NCI-H128 (cell line): ENCODE data around the gene GRAMD1C.

Source experiments
- DNase-seq: peaks from one replicate; lab custom pipeline; 2025; ENCODE audit not compliant: unreplicated experiment; lab: John Stamatoyannopoulos, UW

The GRAMD1C gene

DNA sequence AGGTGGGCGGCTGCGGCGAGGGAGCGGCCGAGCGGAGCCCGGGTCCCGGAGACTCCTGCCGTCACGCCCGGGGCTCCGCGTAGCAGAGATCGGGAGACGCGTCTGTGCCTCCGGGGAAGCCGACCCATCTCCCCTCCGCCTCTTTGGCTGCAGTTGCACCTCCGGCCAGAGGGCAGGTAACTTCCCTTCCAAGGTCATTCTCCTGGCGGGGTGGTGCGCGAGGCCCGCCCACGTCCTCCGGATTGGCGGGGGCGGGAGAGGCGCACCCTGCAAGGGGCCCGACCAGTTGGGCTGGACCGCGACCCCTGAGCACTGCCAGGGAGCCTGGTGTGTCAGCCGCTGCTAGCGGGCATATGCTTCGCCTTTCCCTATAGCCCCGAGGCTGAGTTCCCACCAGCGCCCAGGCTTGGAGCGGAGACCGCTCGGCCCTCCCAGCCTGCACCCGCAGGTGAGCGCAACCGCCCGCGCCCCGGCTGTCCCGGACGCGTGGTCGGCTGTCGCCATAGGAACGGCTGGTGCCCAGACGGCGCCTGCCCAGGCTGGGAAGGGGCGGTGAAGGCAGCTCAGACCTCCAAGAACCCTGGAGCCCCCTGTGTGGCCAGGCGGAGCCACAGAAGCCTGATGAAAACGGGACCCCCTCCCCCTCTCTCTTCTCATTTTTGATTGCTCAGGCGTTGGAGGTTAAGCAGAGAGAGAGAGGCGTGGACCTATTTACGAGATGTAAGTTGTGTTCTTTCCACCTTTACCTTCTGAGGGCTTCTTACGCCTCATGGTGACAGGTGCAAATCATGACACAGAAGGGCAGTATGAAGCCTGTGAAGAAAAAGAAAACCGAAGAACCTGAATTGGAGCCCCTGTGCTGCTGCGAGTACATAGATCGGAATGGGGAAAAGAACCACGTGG is 109.7 kb downstream of the GRAMD1C start:
- DNase-seq = peak; percentile 24

DNA sequence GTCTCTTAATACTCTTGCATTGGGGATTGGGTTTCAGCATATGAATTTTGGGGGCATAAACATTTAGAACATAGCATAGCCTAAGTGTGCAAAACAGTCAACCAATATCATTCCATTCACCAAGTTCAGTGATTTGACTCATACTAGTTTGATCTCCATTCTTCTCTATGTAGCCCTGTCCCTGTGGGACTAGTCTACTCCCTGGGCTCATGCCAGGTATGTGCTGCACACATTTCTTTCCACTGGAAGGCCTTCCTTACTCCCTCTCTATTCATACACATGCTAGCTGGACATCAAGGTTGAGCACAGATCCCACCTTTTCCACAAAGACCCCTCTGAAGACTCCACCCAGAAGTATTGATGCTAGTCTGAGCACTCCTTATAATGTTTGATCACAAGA is 114.3 kb downstream of the GRAMD1C start:
- DNase-seq = no peak

DNA sequence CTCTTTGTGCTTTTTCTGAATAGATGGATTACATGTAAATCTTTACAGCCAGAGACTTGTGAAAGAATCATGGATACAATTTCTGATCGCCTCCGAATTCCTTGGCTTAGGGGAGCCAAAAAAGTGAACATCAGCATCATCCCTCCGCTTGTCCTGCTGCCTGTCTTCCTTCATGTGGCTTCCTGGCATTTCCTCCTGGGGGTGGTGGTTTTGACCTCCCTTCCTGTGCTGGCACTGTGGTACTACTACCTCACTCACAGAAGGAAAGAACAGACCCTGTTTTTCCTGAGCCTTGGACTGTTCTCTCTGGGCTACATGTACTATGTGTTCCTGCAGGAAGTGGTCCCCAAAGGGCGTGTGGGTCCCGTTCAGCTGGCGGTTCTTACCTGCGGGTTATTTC is 115.1 kb downstream of the GRAMD1C start:
- DNase-seq = no peak

DNA sequence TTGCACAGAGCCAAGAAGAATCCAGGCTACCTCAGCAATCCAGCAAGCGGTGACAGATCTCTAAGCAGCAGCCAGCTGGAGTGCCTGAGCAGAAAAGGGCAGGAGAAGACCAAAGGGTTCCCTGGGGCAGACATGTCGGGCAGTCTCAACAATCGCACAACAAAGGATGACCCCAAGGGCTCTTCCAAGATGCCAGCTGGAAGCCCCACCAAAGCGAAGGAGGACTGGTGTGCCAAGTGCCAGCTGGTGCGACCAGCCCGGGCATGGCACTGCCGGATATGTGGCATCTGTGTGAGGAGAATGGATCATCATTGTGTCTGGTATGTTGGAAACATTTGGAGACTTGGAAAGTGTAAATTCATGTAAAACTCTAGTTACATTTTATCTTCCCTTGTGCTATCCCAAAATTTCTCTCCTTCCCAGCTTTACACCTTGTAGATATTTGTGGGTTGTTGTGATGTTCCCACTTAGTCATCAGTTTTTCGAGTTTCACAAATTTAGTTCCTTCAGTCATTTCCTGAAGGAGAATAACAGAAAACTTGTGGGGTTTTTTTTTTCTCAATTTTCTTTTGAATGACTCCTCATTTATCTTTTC is 115.6 kb downstream of the GRAMD1C start:
- DNase-seq = no peak

DNA sequence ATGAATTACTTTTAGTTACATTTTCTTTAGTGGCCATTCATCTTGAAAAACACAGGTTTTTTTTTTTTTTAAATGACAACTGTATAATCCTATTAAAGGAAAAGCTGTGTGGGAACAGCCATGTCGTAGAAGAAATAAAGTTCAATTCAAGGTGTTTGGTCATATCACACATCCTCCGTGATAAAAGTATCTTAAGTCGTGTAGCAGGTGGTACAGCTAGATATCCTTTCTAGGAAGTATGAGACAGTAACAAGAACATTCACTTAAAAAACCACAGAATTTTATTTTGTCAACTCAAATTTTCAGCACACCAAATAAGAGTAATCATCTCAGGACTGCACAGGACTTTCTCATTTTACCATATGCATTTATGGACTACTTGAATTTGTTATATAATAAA is 125.3 kb downstream of the GRAMD1C start:
- no peak for DNase-seq

DNA sequence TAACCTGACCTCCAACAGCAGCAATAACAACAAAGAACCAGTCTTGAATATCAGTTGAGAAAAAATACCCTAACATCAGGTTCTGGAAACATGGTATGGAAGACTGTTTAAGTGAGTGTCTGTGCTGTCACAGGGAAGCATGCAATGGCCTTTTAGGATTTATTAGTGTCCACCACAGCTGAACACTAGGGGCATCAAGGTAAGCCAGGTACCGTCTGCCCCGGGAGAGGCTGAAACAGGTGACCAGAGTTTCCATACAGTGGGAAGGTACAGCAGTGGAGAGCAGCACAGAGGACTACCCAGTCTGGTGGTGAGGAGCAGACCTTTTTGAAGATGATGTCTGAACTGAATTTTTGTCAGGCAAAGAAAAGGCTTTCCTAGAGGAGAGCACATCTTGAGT is 127.6 kb downstream of the GRAMD1C start:
- DNase-seq = no peak

DNA sequence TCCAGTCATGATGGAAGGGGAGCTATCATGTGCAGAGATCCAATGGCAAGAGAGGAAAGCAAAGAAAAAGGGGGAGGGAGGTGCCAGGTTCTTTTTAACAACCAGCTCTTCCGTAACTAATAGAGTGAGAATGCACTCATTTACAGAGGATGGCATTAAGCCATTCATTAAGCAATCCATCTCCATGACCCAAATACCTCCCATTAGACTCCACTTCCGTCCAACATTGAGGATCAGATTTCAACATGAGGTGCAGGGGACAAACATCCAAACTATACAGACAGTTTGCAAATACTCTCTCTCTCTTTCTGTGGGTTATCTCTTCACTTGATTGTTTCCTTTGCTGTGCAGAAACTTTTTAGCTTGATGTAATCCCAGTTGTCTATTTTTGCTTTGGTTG is 130.4 kb downstream of the GRAMD1C start:
- no peak for DNase-seq

DNA sequence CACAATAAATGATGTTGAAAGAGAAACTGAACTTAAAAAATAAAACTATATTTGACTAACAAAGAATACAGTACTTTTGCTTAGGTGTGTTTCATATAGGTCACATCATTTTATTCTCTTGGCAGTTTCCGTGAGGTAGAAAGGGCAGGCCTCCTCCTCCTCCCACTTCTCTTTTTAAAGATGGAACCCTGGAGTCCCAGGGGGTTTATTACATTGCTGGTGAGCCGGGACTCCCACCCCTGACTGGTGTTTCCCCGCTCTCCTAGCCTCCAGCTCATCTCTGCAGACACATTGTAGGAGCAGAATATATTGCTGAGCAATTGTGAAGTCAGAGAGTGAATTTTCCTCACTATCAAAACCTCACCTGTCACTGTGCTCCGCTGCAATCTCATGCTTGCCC is 139.2 kb downstream of the GRAMD1C start:
- no peak for DNase-seq

DNA sequence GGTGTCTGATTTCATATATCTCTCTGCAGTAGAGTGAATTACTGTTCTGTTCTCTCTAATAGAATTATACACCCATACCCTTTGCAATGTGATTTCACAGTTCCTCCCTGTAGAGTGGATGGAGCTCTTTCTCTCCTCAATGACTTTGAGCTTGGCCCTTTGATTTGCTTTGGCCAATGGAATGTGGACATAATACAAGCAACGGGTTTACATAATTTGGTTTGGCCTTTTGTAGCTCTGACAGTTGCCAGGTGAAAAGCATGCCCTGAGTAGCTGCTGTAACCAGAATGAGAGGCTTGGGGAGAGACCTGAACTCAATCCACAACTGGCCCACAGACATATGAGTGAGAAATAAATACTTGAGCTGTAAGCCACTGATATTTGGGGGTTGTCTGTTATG is 141.3 kb downstream of the GRAMD1C start:
- no peak for DNase-seq

DNA sequence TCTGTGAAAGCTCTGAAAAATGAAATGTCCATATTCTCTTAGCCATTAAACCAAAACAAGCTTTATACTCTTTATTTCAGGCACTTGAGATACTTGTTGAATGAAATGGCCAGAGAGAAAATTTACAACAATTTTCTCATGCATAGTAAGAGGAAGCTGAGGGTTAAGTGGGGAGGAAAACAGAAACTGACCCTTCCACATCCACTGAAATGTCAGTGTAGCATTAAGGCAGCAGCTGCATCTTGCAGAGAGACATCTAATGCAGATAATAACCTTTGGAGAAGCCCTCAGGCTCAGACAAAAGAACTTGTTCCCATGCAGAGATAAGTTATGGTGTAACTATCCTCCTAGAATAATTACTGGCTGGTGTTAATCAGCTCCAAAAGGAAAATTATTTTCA is 143.2 kb downstream of the GRAMD1C start:
- DNase-seq = no peak

DNA sequence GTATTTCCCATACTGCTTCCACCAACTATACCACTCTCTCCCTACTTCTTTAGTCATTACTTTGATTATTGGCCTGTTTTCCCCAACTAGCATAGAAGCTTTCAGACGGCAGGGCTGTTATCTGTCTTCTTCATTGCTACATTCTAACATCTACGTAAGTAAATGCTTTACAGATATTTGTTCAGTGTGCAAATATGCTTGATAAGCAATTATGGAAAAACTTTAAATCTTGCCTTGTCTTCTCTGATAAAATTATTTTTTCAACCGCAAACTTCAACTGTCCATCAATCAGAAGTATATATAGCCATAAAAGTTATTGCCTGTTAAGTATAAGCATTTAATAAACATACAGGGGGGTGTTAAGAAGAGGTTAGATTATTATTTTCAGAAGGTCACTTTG is 145.0 kb downstream of the GRAMD1C start:
- no peak for DNase-seq

DNA sequence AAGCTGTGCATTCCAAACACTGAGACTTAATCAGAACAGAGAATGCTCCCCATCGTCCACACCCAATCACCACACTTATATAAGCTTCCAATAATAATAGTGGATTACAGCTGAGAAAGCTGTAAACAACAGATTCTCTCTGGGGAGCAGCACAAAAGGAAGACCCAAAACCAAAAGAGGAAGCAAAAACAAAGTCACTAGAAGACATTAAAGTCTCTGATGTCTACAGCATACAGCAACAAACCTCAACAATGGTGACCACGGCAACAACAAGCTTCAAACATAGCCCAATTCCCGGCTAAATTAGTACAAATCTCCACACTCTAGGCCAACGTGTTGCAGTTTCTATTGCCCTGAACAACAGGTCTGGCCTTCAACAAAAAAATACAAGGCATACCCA is 147.0 kb downstream of the GRAMD1C start:
- DNase-seq = no peak
